ENCODE results near the gene GPC6.
A peak's percentile ranks its signal among the peaks of the same experiment; 100 is the strongest.

The GPC6 gene

DNA sequence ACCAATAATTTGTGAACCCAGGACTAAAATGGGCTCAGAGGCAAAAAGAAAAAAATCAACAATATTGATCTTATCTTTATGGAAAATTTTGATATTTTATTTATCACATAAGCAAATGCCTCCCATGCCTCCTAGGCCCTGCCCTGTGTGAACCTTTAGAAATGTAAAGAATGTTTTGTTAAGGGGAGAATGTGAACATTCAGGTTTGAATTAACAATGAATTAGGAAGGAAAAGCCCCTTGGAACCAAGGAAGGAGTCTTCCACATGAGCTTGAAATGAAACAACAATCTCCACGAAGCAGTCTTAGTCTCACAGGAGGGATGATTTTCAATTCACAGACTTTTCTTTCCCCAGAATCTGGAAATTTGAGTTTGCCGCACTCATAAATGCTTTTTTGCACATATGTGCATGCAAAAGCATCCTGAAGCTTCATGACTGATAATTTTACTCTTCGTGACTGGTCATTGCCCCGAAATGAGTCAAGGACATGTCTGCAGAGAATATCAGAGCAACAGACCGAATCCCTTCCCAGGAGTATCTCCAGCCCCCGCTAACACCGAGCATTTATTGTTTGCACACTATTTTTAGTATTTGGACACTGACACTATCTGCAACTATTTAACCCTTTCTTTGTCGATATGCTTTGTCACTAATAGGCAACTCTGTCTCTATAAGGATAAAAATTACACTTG, 1117.7 kb downstream of the GPC6 start:
- no peak for DNase-seq

DNA sequence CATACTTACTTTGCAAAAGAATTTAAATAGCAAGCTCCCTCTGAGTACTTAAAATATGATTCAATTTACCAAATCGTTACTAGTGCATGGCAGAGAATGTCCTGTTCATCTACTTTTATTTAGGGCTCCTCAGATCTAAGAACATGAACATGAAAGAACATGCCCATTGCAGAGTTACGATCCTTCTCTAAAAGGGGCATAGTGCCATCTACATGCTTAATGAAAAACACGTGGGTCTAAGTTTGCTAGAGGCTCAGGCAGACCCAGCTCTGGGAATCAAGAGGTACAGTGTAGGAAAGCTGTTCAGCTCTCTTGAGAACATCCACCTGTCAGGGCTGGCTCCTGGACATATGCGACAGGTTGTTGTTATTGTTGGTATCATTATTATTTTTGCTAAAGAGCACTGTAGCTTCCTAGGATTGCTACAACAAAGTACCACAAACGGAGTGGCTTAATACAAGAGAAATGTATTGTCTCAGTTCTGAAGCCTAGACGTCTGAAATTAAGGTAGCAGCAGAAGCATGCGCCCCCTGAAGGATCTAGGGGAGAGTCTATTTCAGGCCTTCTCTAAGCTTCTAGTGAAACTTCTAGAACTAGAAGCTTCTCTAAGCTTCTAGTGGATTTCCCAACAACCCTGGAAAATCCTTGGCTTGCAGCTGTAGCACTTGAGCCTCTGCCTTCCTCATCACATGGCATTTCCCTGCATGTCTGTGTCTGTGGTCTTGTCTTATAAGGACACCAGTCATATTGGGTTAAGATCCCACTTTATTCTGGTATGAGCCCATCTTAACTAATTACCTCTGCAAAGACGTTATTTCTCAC, 1119.0 kb downstream of the GPC6 start:
- DNase-seq, result no peak

DNA sequence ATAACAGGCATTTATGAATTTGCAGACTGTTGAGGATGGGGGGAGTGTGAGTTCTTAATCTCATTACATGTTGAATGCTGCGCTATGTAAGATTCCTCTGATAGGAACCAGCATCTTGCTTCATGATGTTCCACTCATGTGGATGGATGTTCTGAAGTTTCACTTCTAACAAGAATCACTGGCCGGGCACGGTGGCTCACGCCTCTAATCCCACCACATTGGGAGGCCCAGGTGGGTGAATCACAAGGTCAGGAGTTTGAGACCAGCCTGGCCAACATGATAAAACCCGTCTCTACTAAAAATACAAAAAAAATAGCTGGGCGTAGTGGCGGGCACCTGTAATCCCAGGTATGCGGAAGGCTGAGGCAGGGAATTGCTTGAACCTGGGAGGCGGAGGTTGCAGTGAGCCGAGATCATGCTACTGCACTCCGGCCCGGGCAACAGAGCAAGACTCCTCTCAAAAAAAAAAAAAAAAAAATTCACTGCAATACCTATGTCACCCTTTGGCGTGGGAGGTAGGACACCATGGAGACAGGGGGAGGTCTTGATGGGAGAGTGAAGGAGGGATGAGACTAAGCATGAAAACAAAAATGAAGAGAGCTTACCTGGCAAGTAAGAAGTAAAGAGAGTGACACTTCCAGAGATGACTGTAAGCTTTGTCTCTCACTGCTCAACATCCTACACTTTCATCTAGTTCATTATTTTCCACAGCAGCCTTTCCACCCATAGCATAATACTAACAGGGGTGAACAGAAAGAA, 1119.8 kb downstream of the GPC6 start:
- DNase-seq, result no peak

DNA sequence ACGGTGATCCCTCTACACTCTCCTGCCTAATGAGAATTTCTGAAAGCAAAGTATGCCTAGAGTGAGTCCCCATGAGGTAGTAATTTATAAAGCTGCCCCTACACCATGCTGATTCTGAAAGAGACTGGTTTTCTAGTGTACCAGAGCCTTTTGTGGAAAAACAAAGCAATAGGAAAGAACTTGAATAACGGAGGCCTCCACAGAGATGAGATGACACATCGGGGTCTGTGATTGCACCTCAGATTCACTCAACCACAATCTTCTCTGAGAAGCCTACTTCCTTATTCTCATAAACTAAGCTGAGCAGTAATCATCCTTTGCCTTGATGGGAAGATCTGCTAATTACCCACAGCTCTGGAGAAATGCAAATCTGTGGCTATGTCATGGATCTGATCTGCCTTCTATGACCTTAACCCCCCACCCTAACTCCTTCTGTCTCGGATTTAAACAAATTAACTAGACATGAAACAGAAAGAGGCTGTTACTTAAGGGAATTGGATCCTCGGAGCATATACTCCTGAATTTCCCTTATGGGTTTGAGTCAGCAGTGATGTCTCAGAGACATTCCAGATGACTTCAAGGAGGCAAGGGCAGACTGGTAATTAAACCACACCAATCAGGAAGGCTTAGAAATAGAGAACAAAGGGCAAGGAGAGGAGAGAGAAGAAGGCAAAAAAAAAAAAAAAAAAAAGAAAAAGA, 1124.8 kb downstream of the GPC6 start:
- no peak for DNase-seq

DNA sequence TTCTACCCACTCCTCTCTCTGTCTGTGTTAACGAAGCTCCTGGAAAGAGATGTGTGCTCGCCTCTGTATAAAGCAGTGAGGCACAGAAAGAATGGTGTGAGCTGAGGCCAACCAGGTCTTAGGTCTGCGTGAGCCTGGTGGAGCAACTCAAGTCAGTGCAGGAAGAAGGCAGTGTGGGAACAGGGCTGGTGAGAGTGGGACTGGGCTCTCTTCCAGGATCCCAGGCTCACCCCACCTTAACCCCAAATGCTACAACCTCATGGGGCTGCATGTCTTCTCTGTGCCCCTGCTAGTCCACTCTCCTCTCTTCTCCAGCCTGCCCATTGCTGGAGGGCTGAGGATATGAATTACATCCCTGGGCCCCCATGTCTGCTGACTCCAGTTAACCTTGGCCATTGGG, 1125.5 kb downstream of the GPC6 start:
- no peak for DNase-seq

DNA sequence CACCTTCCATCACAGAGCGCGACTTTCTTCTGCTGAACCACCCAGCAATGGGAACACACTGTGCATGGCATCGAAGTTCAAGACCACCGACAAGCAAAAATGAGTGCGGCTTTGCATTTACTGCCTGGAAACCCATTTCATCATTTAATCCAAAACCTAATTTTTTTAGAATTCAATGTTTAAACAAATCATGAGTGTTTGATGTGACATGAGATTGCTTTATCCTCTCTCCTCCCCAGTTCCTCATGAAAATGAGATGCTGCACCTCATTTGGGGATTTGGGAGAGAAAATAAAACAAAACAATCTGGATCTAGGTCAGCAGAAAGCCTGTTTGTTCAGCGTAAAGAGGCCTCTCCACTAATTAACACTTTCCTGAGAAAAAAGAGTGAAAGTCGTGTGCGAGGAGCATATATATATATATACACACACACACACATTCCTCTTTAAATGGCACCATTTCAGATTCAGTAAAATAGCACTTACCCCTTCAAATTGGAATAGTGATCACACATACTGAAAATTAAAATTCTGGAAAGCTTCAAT, 1126.6 kb downstream of the GPC6 start:
- no peak for DNase-seq

DNA sequence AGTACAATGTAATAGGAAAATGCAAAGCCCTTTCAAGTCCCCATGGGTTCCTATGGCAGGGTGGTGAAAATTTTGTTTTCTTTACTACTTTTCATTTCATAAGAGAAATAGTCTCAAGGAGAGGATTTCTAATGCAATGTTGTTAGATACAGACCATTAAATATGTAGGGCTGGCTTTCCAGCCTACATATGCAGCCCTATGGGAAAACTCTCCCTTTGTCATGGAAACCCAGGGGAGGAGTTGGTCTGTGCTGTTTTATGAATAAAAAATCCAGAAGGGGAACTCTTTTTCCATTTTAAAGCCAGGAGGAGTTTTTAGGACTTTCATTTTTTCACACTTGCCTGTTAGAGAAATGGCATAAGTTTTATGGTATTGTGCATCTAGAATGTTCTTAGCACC, 1133.3 kb downstream of the GPC6 start:
- DNase-seq, result no peak

DNA sequence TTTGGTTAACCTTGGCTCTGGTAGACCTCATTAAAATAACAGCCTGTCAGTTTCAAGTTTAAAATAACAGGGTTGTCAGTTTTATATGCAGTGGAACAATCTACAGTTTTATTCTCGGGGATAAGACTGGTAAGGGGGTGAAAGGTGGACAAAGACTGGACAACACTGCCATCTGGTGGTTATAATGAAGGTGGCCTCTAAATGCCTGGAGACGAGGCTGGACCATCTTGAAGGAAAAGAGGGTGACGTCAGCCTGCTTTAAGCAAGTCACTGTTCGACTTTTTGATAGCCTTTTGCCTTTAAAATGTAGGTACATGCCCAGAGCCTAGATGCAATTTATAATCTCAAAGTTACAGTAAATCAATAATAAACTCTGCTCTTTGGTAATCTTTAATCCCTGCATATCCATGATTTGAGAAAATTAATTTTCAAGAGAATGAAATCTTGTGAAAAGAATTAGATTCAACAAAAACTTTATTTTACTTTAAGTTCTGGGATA, 1135.9 kb downstream of the GPC6 start:
- peak; percentile 66 for DNase-seq

DNA sequence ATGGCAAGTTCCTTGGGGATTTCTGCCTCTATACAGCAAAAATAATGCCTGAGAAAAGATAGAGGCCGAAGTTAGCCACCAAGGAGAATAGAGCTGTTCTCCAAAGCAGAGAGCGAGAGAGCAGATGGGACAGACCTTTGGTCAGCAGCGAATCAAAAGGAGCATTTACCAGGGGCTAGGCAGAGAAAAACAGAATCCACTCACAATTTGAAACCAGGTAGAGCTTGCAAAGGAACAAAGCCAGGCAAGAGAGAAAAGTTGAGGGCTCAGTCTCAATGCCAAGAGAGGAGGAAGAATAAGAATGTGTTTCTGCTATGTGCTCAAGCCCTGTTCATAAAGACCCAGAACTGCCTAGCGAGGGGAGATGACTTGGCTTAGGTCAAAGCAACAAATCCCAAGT, 1140.1 kb downstream of the GPC6 start:
- no peak for DNase-seq

DNA sequence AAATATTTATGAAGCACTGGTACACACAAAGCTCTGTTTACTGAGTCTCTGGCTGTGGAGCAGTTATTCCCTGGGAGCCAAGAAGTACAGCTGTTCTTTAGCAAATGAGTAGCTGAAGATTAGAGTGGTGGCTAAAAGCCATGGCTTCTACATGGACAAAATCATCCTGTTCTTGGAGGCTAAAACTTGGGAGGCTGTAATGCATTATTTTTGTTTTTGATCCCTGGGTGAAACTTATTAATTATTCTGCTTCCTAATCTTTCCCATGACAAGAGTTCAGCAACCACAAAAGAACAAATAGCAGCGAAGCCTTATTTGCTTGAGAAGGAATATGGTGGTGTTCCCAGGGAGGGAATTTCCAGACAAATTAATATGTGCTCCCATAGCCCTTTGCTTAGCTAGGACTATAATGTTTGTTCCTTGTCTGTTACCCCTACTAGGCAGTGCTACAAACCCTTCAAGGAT, 1143.4 kb downstream of the GPC6 start:
- no peak for DNase-seq

DNA sequence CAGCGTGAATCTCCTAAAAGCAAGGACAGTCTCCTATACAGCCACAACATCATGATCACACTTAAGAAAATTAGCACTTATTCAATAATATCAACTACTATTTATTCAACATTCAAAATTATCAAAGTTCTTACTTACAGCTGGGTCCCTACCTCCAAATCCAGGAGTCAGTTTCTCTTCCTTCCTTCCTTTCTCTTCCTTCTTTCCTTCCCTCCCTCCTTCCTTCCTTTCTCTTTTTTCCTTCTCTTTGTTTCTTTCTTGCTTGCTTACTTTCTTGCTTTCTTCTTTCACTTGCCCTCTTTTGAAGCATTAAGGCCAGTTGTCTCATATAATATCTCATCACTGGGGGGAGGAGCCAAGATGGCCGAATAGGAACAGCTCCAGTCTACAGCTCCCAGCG, 1145.2 kb downstream of the GPC6 start:
- no peak for DNase-seq

DNA sequence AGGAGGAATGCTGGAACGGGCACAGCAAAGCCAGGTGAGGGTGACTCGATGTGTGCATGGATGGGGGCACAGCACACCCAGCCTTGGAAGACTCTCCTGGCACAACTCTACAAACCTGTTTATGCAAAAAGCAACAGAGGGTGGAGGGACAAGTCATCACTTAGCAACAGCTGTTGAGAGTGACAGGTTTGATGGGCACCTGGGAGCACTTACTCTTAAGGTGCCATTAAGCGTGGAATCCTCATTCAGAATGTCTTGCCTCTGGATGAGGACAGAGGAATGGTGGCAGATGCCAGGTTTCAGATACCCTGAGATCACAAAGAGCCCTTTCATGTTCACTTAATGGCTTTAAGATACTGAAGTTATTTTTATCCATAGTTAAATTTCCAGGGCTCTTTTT, 1155.9 kb downstream of the GPC6 start:
- no peak for DNase-seq

DNA sequence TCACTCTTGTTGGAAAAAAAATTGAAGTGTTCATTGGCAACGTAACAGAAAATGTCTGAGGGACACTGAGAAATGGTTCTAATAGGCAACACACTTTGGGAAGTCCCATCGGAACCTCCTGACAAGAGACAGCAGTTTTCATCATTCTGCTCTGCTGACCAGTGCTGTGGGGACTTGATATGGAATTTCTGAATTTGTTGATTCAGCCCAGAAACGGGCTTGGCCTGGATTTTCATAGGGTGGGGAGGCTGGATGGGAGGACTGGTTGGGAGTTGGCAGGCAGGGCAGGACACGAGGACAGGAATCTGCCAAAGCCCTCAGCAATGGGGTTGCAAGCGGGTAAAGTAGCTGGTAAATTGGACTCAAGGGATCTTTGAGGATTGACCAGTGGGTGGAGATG, 1156.4 kb downstream of the GPC6 start:
- DNase-seq, result no peak

DNA sequence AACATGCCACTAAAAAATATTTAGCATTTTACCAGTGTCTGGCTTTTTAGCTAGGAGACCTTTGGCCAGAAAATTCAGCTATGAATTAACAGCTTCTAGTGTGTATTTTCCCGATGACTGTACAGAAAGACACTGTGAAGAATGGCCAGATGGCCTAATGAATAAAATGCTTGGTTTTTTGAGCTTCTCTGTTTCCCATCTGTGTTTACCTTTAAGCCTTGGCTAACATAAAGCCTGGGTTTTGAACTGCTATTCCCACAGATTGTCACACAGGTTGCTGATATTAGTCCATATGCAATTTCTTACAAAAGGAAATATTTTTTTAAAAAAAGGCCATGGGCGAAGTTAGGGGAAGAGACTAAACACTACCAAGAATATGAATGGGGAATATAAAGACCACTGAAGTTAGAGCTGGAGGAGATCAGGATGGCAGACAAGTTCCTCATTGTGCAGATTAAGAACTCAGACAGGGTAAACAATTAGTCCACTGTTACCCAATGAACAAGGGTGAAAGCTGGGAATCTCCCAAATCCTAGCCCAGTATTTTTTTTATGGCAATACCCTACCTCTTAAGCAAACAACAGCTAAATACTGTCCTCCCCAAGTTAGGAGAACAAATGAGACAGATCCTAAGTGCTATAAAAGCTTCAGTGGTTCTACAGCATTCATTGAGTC, 1157.8 kb downstream of the GPC6 start:
- no peak for DNase-seq

DNA sequence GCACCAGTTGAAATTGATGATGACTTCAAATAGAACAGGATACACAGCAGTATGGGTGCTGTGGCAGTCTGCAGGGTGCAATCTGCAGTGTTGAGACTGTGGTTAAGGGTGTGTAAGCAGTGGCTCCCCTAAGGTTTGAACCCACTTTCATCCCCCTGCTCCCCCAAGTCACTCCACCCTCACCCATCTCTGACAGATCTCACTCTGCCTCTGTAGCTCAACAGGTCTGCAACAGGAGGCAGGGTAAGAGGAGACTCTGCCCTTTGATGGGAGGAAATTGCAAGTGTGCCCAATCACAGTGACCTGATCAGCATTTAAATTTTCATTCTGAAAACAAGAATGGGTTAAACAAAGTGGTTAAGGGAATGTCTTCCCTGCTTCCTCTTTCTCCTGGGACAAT, 1160.4 kb downstream of the GPC6 start:
- DNase-seq, result no peak

DNA sequence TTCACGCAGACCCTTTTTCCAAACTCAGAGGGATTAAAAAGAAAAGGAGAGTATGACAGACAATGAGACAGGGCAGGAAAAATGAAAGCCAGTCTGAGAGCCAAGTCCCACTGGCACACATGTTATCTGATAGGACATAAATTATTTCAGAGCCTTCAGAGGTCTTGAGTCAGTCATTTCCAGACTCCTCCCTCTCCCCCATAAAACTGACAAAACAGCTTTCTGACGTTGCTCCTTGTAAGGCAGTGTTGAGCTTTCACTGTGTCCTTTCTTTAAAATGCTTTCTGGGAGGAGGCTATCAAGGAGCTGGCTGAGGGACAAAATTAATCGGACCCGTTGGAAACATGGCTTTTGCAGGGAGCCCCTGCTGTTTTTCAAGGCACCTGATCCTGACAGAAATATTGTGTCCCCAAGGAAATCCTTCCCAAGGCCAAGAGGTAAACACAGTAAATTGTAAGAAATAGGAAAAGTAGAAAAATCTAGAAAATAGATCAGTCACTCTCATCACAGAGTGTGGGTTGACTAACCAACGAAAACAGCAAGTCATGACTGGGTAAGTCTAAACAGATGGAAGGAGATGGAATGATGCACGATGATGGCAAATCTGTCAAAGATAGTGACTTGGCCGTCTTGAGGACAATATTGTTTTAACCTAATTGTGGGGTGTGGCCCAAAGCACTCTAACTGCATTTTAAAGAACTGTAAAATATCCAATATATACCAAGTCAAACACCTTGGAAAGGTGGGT, 1163.2 kb downstream of the GPC6 start:
- no peak for DNase-seq

DNA sequence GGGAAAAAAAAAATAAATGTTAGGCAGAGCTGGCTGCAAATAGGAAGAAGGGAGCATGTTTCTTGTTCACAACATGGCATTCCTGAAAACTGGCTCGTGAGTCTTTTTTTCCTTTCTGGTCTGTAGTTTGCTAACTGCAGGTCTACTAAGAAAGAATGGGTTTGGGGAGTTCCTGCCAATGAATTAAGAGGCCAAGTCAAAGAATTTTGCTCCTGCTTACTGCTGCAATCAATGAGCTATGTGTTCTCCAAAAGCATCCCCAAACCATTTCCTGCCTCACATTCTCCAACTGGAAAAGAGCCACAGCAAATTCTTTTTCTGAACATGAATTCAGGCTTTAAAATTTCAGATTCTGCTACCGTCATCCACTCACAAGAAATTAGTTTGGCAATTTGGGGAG, 1164.3 kb downstream of the GPC6 start:
- no peak for DNase-seq

DNA sequence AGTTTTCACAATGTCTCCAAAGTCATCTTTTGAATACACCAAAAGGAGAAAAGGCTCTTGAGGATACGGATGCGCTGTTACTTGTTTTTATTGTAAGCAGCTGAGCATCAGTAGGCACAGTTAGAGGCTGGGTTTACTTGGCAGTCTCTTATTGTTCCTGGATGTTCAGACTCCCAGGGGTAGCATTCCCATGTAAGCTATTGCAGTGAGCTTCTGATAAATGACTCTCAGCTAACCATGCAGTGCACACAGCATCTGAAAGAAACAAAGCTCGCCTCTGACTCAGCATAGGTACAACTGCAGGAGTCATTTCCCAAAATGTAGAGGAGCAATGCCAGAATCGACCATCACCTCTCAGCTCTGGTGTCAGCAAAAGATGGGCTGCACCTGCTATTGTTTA, 1168.1 kb downstream of the GPC6 start:
- DNase-seq, result no peak

DNA sequence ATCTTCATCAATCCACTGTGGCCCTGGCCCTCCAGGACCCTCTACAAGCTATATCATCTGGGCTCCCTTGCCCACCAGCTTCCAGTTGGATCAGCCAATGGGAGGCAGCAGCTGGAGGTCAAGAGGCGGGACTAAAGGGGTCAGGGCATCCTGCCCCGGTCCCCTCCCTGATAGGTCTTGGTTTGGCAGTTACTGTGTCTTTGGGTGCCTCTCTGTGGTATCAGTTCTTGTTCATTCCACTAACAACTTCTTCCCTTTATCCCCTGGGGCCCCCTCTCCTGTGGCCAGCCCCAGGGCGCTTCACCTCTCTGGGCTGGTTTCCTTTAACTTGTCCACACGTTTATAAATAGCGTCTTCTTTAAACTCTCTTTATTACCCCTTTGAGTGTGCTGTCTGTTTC, 1169.3 kb downstream of the GPC6 start:
- DNase-seq, result no peak

DNA sequence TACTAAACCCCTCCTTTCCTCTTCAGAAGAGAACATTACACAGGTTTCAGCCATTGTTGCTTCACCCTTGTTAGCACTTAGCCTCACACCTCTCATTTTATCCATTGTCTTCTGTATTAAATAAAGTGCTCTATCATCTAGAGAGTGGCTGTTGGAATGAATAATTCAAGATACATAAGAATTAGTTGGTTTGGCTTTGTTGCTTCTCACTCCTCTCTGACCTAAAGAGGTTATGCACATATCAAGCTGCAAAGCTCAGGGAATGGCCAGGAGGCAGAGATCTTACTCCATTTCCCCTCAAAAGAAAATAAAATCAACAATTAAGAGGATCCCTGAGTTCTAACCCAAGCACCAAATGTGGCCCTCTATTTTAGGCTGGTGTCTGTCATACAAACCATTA, 1173.2 kb downstream of the GPC6 start:
- DNase-seq, result no peak

DNA sequence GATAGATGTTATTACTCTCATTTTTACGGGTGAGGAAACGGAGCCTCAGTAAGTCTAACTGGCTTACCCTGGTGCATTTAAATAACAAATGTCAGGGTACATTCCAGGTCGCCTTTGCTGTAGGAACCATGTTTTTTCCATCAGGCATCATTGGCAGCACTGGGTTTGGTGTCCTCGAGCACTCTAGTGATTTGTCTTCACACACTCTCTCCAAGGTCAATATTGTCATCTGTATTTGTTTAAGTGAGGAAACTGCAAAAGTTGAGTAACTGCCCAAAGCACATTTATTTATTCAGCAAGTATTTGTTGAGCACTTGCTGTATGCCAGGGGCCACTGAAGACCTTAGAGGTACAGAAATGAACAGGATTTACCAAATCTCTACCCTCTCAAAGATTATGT, 1174.3 kb downstream of the GPC6 start:
- no peak for DNase-seq
